Measurements from ENCODE around the gene TARS2. TPM values are rescaled to one million over a fixed set of nuclear protein-coding genes. Genes with fewer than 3 reads are reported as not detected.

TARS2 gene
- total and polyA plus RNA-seq, 2 of the 4 experiments (the other 2 are of a cell fraction), result 10.9 to 21.8 TPM

DNA sequence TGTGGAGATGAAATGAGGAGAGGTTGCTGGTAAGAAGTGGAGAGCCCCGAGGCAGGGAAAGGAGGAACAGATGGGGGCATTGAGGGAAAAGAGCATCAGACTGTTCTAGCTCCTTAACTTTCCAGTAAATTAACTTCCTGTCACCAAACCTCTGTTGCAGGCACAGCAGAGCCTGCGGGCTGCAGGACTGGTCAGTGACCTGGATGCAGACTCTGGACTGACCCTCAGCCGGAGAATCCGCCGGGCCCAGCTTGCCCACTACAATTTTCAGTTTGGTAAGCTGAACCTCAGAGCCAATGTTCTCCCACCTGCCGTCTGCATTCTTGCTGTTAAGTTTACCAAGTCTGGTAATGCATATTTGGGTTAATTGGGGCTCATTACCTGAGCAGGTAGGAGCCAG, 18.2 kb downstream of the TARS2 start:
- dilution Hi-C loops (cut with HindIII; ENCODE audit: low sequenced_read_pairs, unreplicated experiment), result no loop called here
- CTCF ChIA-PET, result no interaction called here

More for the DNA sequence above, 18.2 kb downstream of the TARS2 start:
- Histone ChIP-seq H4K91ac (ENCODE audit: insufficient read depth, low read depth, low read length) (no peak overlapping the region), H3K4me1 (ENCODE audit: control insufficient read depth, insufficient read depth, low read length) (peaks cover 16% of the 10 kb centered on the region), H3K18ac (ENCODE audit: low read depth, low read length) (no peak overlapping the region), H4K5ac (ENCODE audit: low read depth, low read length) (no peak overlapping the region), H3K56ac (ENCODE audit: extremely low read depth, insufficient read depth, low read length) (no peak overlapping the region), H2AFZ (replicated peaks; ENCODE audit: low read length, poor library complexity) (no peak overlapping the region), H2AK5ac (ENCODE audit: low read depth, low read length) (no peak overlapping the region), H3K9me3 (ENCODE audit: control insufficient read depth, insufficient read depth, low read length) (no peaks in the 10 kb centered on the region), H3K4me2 (ENCODE audit: low read depth, low read length) (no peak overlapping the region), H3K4me3 (ENCODE audit: insufficient read depth, low read depth, low read length) (no peak overlapping the region), H2BK20ac (ENCODE audit: low read depth, low read length) (no peak overlapping the region), H3K23ac (ENCODE audit: low read depth, low read length) (no peak overlapping the region), H3K36me3 (ENCODE audit: control insufficient read depth, insufficient read depth, low read length) (peaks cover 34% of the 10 kb centered on the region), H3K79me1 (ENCODE audit: low read depth in 1 of 2, low read length in 2 of 2) (peaks cover 20 to 29% of the 10 kb centered on the region in 2 experiments), H4K8ac (ENCODE audit: low read depth in 2 of 2, low read length in 2 of 2) (no peak overlapping the region), H3K27me3 (ENCODE audit: control insufficient read depth, insufficient read depth, low read length) (no peaks in the 10 kb centered on the region), H3K27ac (ENCODE audit: insufficient read depth, low read length) (no peak overlapping the region), H2BK5ac (ENCODE audit: low read depth, low read length, poor library complexity, severe bottlenecking) (no peak overlapping the region), H3K14ac (replicated peaks; ENCODE audit: low read depth, low read length) (no peak overlapping the region), H3K9ac (ENCODE audit: low read depth, low read length) (no peak overlapping the region), H3K4ac (ENCODE audit: low read depth, low read length) (no peak overlapping the region), H3K9me1 (ENCODE audit: insufficient read depth, low read length) (peaks cover 16% of the 10 kb centered on the region), H2BK15ac (ENCODE audit: low read depth, low read length) (no peak overlapping the region), H2AK9ac (replicated peaks; ENCODE audit: low read depth, low read length, poor library complexity) (no peak overlapping the region), H2BK120ac (ENCODE audit: low read depth, low read length) (no peak overlapping the region), H4K20me1 (ENCODE audit: insufficient read depth, low read length) (no peaks in the 10 kb centered on the region)
- ATAC-seq (ENCODE audit: low read depth) (no peak), DNase-seq (no peak)
- BruUV-seq (replicated peaks), result no TSS peak
- WGBS, 2 experiments (ENCODE audit: extremely low coverage in 2 of 2, insufficient read length in 1 of 2), result 100% methylated on average over 1 of the region's 6 CpGs; no CpG with 5 or more reads in 1 of the 2 experiments
- TF ChIP-seq CHD1 (IDR thresholded peaks at IDR 0.05; ENCODE audit: low read depth, low read length) (no peak), MXI1 (IDR thresholded peaks at IDR 0.05; ENCODE audit: borderline replicate concordance, low read depth, low read length) (no peak), RFX5 (IDR thresholded peaks at IDR 0.05; ENCODE audit: low read depth, low read length) (no peak), POLR2A (IDR thresholded peaks at IDR 0.05; ENCODE audit: low read depth, low read length) (no peak), FOS (IDR thresholded peaks at IDR 0.05; ENCODE audit: low read depth, low read length) (no peak), CEBPB (IDR thresholded peaks at IDR 0.05; ENCODE audit: low read depth, low read length) (no peak), BHLHE40 (IDR thresholded peaks at IDR 0.05; ENCODE audit: low read depth, low read length) (no peak), SMC3 (IDR thresholded peaks at IDR 0.05; ENCODE audit: low read depth, low read length) (no peak), RAD21 (IDR thresholded peaks at IDR 0.05; ENCODE audit: low read length) (no peak), RCOR1 (IDR thresholded peaks at IDR 0.05; ENCODE audit: insufficient replicate concordance, low read length) (no peak), MAZ (IDR thresholded peaks at IDR 0.05; ENCODE audit: borderline replicate concordance, low read depth, low read length) (no peak), MAFK (IDR thresholded peaks at IDR 0.05; ENCODE audit: low read depth, low read length) (no peak), NFE2L2 (IDR thresholded peaks at IDR 0.05; ENCODE audit: low read depth, low read length) (no peak)
- TF ChIP-seq, protein P1, sequence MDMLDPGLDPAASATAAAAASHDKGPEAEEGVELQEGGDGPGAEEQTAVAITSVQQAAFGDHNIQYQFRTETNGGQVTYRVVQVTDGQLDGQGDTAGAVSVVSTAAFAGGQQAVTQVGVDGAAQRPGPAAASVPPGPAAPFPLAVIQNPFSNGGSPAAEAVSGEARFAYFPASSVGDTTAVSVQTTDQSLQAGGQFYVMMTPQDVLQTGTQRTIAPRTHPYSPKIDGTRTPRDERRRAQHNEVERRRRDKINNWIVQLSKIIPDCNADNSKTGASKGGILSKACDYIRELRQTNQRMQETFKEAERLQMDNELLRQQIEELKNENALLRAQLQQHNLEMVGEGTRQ (IDR thresholded peaks at IDR 0.05; ENCODE audit: low read depth, low read length), result no peak
- TF ChIP-seq, protein P2, sequence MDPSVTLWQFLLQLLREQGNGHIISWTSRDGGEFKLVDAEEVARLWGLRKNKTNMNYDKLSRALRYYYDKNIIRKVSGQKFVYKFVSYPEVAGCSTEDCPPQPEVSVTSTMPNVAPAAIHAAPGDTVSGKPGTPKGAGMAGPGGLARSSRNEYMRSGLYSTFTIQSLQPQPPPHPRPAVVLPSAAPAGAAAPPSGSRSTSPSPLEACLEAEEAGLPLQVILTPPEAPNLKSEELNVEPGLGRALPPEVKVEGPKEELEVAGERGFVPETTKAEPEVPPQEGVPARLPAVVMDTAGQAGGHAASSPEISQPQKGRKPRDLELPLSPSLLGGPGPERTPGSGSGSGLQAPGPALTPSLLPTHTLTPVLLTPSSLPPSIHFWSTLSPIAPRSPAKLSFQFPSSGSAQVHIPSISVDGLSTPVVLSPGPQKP (IDR thresholded peaks at IDR 0.05; ENCODE audit: borderline replicate concordance, low read depth, low read length), result no peak
- TF ChIP-seq, protein P3, sequence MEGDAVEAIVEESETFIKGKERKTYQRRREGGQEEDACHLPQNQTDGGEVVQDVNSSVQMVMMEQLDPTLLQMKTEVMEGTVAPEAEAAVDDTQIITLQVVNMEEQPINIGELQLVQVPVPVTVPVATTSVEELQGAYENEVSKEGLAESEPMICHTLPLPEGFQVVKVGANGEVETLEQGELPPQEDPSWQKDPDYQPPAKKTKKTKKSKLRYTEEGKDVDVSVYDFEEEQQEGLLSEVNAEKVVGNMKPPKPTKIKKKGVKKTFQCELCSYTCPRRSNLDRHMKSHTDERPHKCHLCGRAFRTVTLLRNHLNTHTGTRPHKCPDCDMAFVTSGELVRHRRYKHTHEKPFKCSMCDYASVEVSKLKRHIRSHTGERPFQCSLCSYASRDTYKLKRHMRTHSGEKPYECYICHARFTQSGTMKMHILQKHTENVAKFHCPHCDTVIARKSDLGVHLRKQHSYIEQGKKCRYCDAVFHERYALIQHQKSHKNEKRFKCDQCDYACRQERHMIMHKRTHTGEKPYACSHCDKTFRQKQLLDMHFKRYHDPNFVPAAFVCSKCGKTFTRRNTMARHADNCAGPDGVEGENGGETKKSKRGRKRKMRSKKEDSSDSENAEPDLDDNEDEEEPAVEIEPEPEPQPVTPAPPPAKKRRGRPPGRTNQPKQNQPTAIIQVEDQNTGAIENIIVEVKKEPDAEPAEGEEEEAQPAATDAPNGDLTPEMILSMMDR (conservative IDR thresholded peaks at IDR 0.05; ENCODE audit: low read depth, low read length), result no peak
- in situ Hi-C loops (cut with MboI; ENCODE audit: low sequenced_read_pairs) (no loop called here), intact Hi-C loops (cut with micrococcal nuclease) (no loop called here)
- POLR2A ChIA-PET (ENCODE audit: unreplicated experiment), result no interaction called here

Measured in IMR-90 (cell line).